Effector CD8-positive, alpha-beta T cell (primary cell): ENCODE results near the gene PTPN20.
"Not testable (repeated sequence)": the region's sequence is repeated elsewhere in the genome, so short reads cannot be mapped to it uniquely, and the experiment has no call there.

Source experiments
- DNase-seq: peaks from one replicate; lab custom pipeline; 2025; lab: John Stamatoyannopoulos, UW

Gene PTPN20

GRCh38 chr10:46952540-46952939 lies 41.3 kb downstream of the PTPN20 start:
- not testable (repeated sequence) for DNase-seq

DNA sequence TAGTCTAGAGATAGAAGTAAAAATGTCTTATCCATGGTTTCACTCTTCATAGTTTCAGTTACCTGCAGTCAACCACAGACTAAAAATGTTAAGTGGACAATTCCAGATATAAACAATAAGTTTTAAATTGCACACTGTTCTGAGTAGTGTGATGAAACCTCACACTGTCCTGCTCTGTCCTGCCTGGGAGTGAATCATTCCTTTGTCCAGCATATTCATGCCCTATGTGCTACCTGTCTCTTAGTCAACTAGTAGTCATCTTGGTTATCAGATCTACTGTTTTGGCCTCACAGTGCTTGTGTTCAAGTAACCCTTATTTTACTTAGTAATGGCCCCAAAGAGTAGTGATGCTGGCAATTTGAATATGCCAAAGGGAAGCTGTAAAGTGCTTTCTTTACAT lies 49.5 kb downstream of the PTPN20 start:
- DNase-seq: not testable (repeated sequence)

DNA sequence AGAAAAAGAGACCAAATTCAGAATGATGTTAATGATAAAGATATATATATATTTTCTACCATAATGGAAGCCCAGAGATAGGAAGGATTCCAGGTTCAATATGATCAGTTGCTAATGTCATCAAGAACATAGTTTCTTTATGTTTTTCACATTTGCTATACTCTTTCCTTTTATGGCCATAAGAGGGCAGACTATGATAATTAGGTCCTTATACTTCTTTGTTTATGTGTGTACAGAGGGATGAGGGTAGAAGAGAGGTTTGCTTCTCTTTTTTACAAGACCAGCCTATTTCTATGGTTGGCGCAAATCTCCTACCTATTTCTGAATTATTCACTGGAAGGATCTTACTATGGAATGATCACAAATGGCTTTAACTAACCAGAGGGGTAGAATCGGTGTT lies 52.1 kb downstream of the PTPN20 start:
- DNase-seq: not testable (repeated sequence)

- DNase-seq: not testable (repeated sequence)
Observed at GRCh38 chr10:46967013-46967412, 55.8 kb downstream of the PTPN20 start.

GRCh38 chr10:46980223-46980622 lies 69.0 kb downstream of the PTPN20 start:
- DNase-seq: not testable (repeated sequence)

- DNase-seq: not testable (repeated sequence)
Observed at GRCh38 chr10:46987233-46987924, 76.2 kb downstream of the PTPN20 start.

DNA sequence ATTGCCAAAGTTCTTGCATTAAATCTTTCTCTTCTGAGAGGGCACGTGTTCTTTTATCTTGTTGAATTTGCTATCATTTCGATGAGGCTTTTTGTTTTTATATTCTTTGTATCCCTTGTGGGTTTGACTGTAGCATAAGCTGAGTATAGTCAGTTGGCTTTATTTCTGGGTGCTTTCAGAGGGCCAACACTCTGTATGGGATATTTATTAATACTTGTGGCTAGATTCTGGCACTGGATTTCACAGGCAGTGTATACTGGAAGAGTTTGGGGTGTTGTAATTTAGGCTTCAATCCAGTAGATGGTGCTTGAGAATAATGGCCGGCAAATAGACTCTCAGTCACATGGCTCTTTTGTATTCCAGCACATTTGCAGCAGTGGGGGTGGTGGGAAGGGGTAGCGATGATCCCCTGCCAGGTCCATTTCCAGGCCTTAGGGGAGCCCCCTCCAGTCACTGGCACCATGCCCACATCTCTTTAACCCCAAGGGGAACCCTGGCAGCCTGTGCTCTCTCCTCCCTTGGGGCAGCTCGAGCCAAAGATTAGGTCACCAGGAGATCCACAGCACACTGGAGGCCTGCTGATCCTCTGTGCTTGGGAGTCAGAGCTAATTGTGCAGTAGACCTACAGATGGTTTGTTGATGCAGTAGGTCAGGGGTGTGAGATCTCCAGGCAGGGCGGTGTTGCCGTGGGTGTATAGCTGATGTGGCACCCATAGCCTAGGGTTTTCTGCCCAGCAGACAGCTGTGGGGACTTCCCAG lies 81.8 kb downstream of the PTPN20 start:
- DNase-seq: no peak

GRCh38 chr10:46995234-46995633 lies 84.0 kb downstream of the PTPN20 start:
- DNase-seq: no peak

DNA sequence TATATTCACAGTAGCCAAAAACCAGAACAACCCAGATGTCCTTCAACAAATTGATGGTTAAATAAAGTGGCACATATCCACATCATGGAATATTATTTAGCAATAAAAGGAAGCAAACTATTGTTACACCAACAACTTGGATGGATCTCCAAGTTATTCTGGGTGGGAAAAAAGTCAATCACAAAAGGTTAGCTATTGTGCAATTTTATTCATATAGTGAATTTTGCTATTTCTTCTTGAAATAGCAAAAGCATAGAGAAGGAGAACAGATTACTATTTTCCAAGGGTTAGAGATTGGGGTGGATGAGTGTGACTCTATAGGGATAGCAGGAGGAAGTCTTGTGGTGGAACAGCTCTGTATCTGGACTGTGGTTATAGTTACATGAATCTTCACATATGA lies 87.0 kb downstream of the PTPN20 start:
- DNase-seq: no peak

DNA sequence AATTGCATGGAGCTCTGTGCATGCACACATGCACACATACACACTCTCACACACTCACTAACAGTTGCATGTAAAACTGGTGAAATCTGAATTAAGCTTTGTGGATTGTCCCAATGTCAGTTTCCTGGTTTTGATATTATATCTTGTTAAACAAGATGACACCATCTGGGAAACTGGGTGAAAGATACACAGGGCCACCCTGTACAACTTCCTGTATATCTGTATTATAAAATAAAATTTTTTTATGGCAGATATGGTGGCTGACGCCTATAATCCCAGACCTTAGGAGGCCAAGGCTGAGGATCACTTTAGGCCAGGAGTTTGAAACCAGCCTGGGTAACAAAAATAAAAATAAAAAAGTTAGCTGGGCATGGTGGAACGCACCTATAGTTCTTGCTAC lies 87.4 kb downstream of the PTPN20 start:
- no peak for DNase-seq

DNA sequence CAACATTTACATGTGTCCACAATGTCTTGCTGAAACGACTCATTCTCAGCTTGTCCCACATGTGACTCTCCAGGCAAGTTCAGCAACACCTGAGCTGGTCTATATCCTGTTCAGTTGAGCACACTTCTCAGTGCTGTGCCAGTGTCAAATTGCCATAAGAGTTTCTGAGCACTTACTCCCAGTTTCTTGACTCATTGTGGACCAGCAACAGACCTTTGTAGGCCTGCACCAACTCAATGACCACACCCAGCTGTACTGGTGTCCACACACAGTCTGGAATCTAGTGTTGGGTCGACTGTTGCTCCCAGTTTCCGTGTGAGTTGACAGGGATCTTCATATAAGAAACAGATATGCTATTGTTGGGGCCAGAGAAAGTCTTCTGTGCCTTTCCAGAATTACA lies 88.0 kb downstream of the PTPN20 start:
- DNase-seq: no peak

DNA sequence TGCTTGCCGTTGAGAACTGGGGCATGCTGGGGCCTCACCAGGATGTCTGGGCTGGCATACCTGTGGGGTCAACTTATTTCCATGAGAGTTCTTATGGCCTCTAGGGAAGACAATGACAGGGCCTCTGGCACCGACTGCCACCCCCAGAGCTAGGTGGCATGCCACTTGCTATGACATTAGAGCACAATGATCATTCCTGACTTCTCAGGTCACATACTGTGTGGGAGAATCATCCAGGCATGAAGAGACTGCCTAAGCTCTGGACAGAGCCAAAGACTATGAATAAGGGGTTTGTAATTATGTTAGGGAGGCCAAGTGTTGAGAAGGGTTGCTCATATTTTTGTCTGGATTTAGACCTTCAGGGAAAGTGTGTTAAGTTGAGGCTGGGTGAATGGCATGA lies 97.5 kb downstream of the PTPN20 start:
- DNase-seq: no peak

- no peak for DNase-seq
Observed at GRCh38 chr10:47009215-47009838, 98.1 kb downstream of the PTPN20 start.

DNA sequence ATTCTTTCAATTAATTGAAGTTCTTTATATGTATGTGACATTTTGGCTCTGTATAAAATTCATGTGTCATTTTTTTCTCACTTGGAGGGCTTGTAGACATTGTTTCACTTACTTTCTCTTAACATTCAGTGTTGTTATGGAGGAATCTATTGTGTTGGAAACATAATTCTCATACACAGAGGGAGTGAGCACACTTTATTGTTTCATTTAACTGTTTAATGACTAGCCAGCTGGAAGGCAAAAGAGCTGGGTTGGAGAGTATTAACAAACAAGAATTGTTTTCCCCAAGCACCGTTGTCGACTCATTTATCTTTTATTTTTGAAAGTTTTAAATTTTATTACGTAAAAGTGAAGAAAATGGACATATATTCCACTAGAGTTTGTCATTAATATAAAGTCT lies 98.8 kb downstream of the PTPN20 start:
- no peak for DNase-seq

DNA sequence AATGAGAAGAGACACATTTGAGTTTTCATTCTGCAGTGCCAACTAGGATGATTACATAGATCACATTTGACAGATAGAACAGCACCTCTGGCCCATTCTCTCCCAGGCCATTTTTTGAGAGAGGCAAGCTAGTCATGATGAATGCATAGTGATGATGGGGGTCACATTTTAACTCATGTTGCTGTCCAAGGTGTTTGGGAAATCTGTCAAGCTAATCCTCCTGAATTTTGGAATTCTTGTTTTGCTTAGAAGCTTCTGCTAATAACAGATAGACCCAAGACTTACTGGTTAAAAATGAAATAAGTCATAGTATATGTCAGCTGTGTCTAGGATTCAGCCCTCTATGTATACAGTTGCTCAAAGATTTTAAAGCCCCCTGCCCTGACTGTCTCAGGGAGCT lies 101.0 kb downstream of the PTPN20 start:
- no peak for DNase-seq

DNA sequence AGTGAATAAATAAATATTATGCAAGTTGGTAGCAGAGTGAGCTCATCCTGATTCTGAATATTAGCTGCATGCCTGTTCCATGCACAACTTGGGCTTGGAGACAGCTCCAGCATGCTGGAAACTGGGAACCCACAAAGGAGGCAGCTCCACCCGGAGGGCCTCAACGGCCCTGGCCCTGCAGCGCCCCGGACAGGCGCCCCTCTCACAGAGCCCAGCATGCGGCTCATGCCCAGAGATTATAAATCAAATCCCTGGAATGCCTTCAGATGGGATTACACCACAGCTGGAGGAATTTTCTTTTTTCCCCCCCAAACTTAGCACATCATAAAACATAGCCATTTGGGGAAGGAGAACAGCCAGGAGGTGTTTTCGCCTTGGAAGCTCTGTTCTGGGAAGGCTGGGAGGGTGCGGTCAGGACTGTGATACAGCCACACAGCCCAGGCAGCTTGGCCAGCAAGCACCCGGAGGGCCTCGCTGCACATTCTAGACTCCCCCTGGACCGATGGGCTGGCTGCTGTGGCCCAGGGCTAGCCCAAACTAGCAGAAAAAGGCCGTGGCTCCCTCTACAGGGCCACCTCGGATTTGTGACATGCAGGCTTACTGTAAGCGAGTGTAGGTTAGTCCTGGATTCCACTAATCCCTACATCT lies 102.4 kb downstream of the PTPN20 start:
- no peak for DNase-seq

- no peak for DNase-seq
Observed at GRCh38 chr10:47015404-47015803, 104.2 kb downstream of the PTPN20 start.

- DNase-seq: no peak
Observed at GRCh38 chr10:47016564-47016963, 105.3 kb downstream of the PTPN20 start.

DNA sequence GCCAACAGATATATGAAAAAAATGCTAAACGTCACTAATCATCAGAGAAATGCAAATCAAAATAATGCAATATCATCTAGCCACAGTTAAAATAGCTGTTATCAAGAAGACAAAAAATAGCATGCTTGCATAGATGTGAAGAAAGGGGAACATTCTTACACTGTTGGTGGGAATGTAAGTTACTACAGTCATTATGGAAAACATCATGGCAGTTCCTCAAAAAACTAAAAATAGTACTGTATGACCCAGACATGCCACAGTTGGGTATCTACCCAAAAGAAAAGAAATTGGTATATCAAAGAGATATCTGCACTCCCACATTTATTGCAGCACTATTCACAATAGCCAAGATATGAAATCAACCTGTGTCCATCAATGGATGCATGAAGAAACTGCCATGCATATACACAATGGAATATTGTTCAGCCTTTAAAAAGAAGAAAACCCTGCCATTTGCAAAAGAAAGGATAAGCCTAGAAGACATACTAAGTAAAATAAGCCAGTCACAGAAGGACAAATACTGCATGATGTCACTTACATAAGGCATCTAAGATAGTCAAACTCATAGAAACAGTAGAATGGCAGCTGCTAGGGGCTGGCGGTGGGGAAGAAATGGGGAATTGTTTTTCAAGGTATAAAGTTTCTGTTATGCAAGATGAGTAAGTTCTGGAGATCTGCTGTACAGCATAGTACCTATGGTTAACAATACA lies 107.0 kb downstream of the PTPN20 start:
- DNase-seq: no peak

DNA sequence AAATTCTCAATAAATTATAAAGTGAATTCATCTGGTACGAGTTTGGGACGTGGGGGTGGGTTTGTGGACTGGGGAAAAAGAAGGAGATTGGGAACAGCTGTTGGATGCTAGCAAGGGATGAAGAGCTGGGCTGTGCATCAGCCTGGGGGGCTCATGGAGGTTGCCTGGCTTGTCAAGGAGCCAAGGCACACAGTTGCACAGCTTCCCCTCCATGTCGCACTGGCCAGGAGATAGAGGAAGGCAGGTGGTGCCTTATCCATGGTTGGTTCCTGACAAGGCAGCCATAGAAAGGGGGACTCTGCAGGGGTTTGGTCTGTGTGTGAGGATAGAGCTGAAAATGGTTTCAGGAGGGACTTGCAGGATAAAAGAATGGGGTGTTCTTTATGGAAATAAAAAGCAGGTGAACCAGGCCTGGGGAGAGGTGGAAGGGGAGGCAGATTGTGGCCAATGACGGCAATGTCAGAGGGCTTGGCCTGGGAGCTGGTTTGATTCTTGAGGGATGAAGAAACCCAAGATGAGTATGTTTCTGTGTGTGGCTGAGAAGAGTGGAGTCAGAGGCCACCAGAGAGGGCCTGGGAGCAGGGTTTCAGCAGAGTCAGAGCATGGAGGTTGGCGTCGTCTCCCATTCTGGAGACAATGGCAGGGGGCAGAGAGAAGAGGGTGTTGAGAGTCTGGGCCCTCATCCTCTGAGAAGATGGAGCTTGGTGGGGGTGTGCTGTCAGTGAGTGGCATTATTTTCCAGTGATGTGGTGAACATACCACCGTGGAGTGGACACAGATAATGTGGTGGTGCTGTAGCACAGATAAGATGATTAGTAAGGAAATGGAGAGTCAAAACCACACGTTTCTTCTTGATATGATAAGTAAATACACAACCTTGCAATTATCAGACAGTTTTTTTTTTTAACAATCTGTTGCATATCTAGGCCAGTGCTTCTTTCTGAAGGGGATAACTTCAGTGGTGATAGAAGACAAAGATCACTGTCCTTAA lies 108.2 kb downstream of the PTPN20 start:
- DNase-seq: no peak

GRCh38 chr10:47020471-47020870 lies 109.2 kb downstream of the PTPN20 start:
- no peak for DNase-seq
